Mesenchymal stem cell (in vitro differentiated cells and primary cell): ENCODE data around the gene STK24.

Experiments
- DNase-seq: peaks from one replicate; pipeline ENCODE4 v3.0.0-alpha.2; 2013
- H2AFZ ChIP-seq: one replicate; pipeline ENCODE4 v1.6.1; 2013; ENCODE audit warnings: low read depth, mild to moderate bottlenecking, control low read depth, inconsistent platforms, low read length, moderate library complexity
- H2AK5ac ChIP-seq: 2 replicates; pipeline ENCODE4 v1.6.1; 2013; ENCODE audit warnings: low read length, moderate library complexity, mild to moderate bottlenecking, inconsistent platforms; ENCODE audit not compliant: severe bottlenecking
- H2BK120ac ChIP-seq: one replicate; pipeline ENCODE4 v1.6.1; 2013; ENCODE audit warnings: low read depth, mild to moderate bottlenecking, inconsistent platforms, low read length, moderate library complexity
- H2BK12ac ChIP-seq, 2 experiments: one replicate each; pipeline ENCODE4 v1.6.1; 2013; ENCODE audit warnings: inconsistent platforms in 2 of 2, low read length in 2 of 2, mild to moderate bottlenecking in 2 of 2, moderate library complexity in 2 of 2, control low read depth in 1 of 2
- H2BK15ac ChIP-seq: one replicate; pipeline ENCODE4 v1.6.1; 2013; ENCODE audit warnings: mild to moderate bottlenecking, low read depth, inconsistent platforms; ENCODE audit not compliant: poor library complexity, severe bottlenecking
- H2BK5ac ChIP-seq: 2 replicates; pipeline ENCODE4 v1.6.1; 2013; ENCODE audit warnings: low read depth, mild to moderate bottlenecking, low read length, control low read depth, inconsistent platforms; ENCODE audit not compliant: poor library complexity, severe bottlenecking
- H3K14ac ChIP-seq, 2 experiments: one replicate each; pipeline ENCODE4 v1.6.1; 2013; ENCODE audit warnings: inconsistent platforms in 2 of 2, low read length in 2 of 2, control low read depth in 1 of 2, mild to moderate bottlenecking in 1 of 2, moderate library complexity in 1 of 2
- H3K18ac ChIP-seq, 2 experiments: one replicate each; pipeline ENCODE4 v1.6.1; 2013; ENCODE audit warnings: inconsistent platforms in 2 of 2, low read length in 2 of 2, control low read depth in 1 of 2, low read depth in 1 of 2, mild to moderate bottlenecking in 1 of 2
- H3K23ac ChIP-seq, 2 experiments: one replicate each; pipeline ENCODE4 v1.6.1; 2013; ENCODE audit warnings: inconsistent platforms in 2 of 2, low read length in 2 of 2, mild to moderate bottlenecking in 2 of 2, moderate library complexity in 2 of 2, control low read depth in 1 of 2
- H3K27ac ChIP-seq: 2 replicates; pipeline ENCODE4 v1.5.1; 2013; ENCODE audit warnings: mild to moderate bottlenecking, moderate library complexity, low read length, control low read depth, inconsistent platforms; ENCODE audit not compliant: poor library complexity, severe bottlenecking
- H3K27me3 ChIP-seq, 2 experiments: 2 replicates each; pipeline versions ENCODE4 v1.6.1 to v1.7.0; 2013; ENCODE audit warnings: low read length in 2 of 2, mild to moderate bottlenecking in 2 of 2, moderate library complexity in 2 of 2, control low read depth in 1 of 2, inconsistent platforms in 1 of 2; ENCODE audit not compliant: control insufficient read depth in 1 of 2, insufficient read depth in 1 of 2
- H3K36me3 ChIP-seq, 2 experiments: 2 replicates each; pipeline versions ENCODE4 v1.6.1 to v1.7.0; 2013; ENCODE audit warnings: low read length in 2 of 2, control low read depth in 1 of 2, inconsistent platforms in 1 of 2, low read depth in 1 of 2, mild to moderate bottlenecking in 1 of 2; ENCODE audit not compliant: insufficient read depth in 2 of 2, control insufficient read depth in 1 of 2
- H3K4ac ChIP-seq, 2 experiments: one replicate each; pipeline ENCODE4 v1.6.1; 2013; ENCODE audit warnings: inconsistent platforms in 2 of 2, low read length in 2 of 2, mild to moderate bottlenecking in 2 of 2, moderate library complexity in 2 of 2, control low read depth in 1 of 2, low read depth in 1 of 2
- H3K4me1 ChIP-seq: 2 replicates; pipeline ENCODE4 v1.6.1; 2013; ENCODE audit warnings: low read depth, low read length, control low read depth; ENCODE audit not compliant: control insufficient read depth, insufficient read depth
- H3K4me2 ChIP-seq: 2 replicates; pipeline ENCODE4 v1.6.1; 2013; ENCODE audit warnings: low read length, mild to moderate bottlenecking, inconsistent platforms; ENCODE audit not compliant: poor library complexity, severe bottlenecking
- H3K4me3 ChIP-seq, 2 experiments: 2 replicates each; pipeline versions ENCODE4 v1.5.1 to v1.7.0; 2013; ENCODE audit warnings: low read length in 2 of 2, mild to moderate bottlenecking in 2 of 2, control low read depth in 1 of 2, low read depth in 1 of 2; ENCODE audit not compliant: insufficient read depth in 1 of 2
- H3K79me1 ChIP-seq: replicated peaks from 2 replicates; pipeline ENCODE4 v1.6.1; 2013; ENCODE audit warnings: mild to moderate bottlenecking, control low read depth, low read length, inconsistent platforms; ENCODE audit not compliant: poor library complexity, severe bottlenecking
- H3K9ac ChIP-seq: 2 replicates; pipeline ENCODE4 v1.7.0; 2013; ENCODE audit warnings: mild to moderate bottlenecking, low read length, moderate library complexity
- H3K9me3 ChIP-seq: 2 replicates; pipeline ENCODE4 v1.7.0; 2013; ENCODE audit warnings: mild to moderate bottlenecking, low read length; ENCODE audit not compliant: control insufficient read depth
- H4K8ac ChIP-seq: one replicate; pipeline ENCODE4 v1.6.1; 2013; ENCODE audit warnings: inconsistent platforms, mild to moderate bottlenecking, low read length, moderate library complexity
- H4K91ac ChIP-seq: one replicate; pipeline ENCODE4 v1.6.1; 2013; ENCODE audit warnings: mild to moderate bottlenecking, low read length, inconsistent platforms
- WGBS: methylation state at CpG from one replicate; pipeline ENCODE4 v1.1.7; 2013; ENCODE audit warnings: mixed read lengths; 5-methylcytosine and 5-hydroxymethylcytosine counted together

The STK24 gene

GRCh38 chr13:98504029-98504351 lies 72.9 kb downstream of the STK24 start:
- Histone ChIP-seq H4K91ac (no peak overlapping the region), H3K27ac (no peak overlapping the region), H3K4me3 (peak overlapping the region in 1 of 2 experiments; percentile 67), H2BK5ac (no peak overlapping the region), H3K4me1 (peaks cover 23% of the 10 kb centered on the region), H2BK15ac (no peak overlapping the region), H2BK120ac (no peak overlapping the region), H3K18ac (no peak overlapping the region), H2AFZ (no peak overlapping the region), H3K23ac (peak overlapping the region in 1 of 2 experiments; percentile 34), H3K9me3 (no peaks in the 10 kb centered on the region), H2AK5ac (no peak overlapping the region), H3K27me3 (no peaks in the 10 kb centered on the region), H4K8ac (no peak overlapping the region), H3K14ac (no peak overlapping the region), H3K36me3 (peaks cover 15% of the 10 kb centered on the region in 2 experiments), H3K4me2 (peak overlapping the region; percentile 17), H2BK12ac (no peak overlapping the region), H3K9ac (peak overlapping the region; percentile 60), H3K4ac (peak overlapping the region in 1 of 2 experiments; percentile 24), H3K79me1 (peaks cover 32% of the 10 kb centered on the region)
- WGBS, result no CpG with 5 or more reads among the region's 1 CpG
- DNase-seq, result no peak

- no peaks in the 10 kb centered on the region for H3K27me3 ChIP-seq
- H3K4ac ChIP-seq, result peak overlapping the region in 1 of 2 experiments; percentile 24
- peak overlapping the region in 1 of 2 experiments; percentile 15 for H2BK12ac ChIP-seq
- WGBS, result 84% methylated on average over 7 of the region's 10 CpGs
- H3K23ac ChIP-seq, result peak overlapping the region in 1 of 2 experiments; percentile 34
- no peak overlapping the region for H2BK15ac ChIP-seq
- peak overlapping the region; percentile 17 for H3K4me2 ChIP-seq
- peaks cover 23% of the 10 kb centered on the region for H3K4me1 ChIP-seq
- H2BK5ac ChIP-seq, result no peak overlapping the region
- H2BK120ac ChIP-seq, result no peak overlapping the region
- H3K9ac ChIP-seq, result peak overlapping the region; percentile 60
- H3K9me3 ChIP-seq, result no peaks in the 10 kb centered on the region
- no peak overlapping the region for H2AK5ac ChIP-seq
- H3K36me3 ChIP-seq, result peaks cover 20 to 21% of the 10 kb centered on the region in 2 experiments
- H4K8ac ChIP-seq, result peak overlapping the region; percentile 42
- no peak overlapping the region for H2AFZ ChIP-seq
- peaks cover 36% of the 10 kb centered on the region for H3K79me1 ChIP-seq
- H3K27ac ChIP-seq, result peak overlapping the region; percentile 29
- DNase-seq, result peak; percentile 36
- H3K14ac ChIP-seq, result no peak overlapping the region
- no peak overlapping the region for H4K91ac ChIP-seq
- no peak overlapping the region for H3K18ac ChIP-seq
- peak overlapping the region in 1 of 2 experiments; percentile 67 for H3K4me3 ChIP-seq
Observed at GRCh38 chr13:98503175-98504028, 73.5 kb downstream of the STK24 start.

GRCh38 chr13:98500963-98501421 lies 75.9 kb downstream of the STK24 start:
- peaks cover 11% of the 10 kb centered on the region for H3K4me1 ChIP-seq
- H3K4me2 ChIP-seq, result no peak overlapping the region

GRCh38 chr13:98496966-98497365 lies 79.9 kb downstream of the STK24 start:
- DNase-seq, result no peak
- Histone ChIP-seq H3K18ac (peak overlapping the region; percentile 45 to 71), H3K9ac (peak overlapping the region; percentile 85), H3K4ac (peak overlapping the region; percentile 65 to 68), H3K4me2 (no peak overlapping the region), H3K4me1 (peaks cover 8% of the 10 kb centered on the region), H3K23ac (no peak overlapping the region), H2BK12ac (peak overlapping the region in 1 of 2 experiments; percentile 17), H3K27me3 (no peaks in the 10 kb centered on the region), H3K9me3 (no peaks in the 10 kb centered on the region), H3K14ac (peak overlapping the region in 1 of 2 experiments; percentile 19), H4K8ac (peak overlapping the region; percentile 70), H4K91ac (peak overlapping the region; percentile 81), H2AFZ (no peak overlapping the region), H2BK15ac (peak overlapping the region; percentile 48), H2BK120ac (no peak overlapping the region), H3K79me1 (peaks cover 51% of the 10 kb centered on the region), H3K36me3 (peaks cover 22% of the 10 kb centered on the region in 2 experiments), H2BK5ac (no peak overlapping the region), H3K4me3 (no peak overlapping the region), H3K27ac (no peak overlapping the region), H2AK5ac (no peak overlapping the region)
- 93% methylated on average over 8 of the region's 8 CpGs for WGBS

More at GRCh38 chr13:98500963-98501421, 75.9 kb downstream of the STK24 start:
- Histone ChIP-seq H3K14ac (no peak overlapping the region), H2BK120ac (no peak overlapping the region), H3K27me3 (no peaks in the 10 kb centered on the region), H4K91ac (no peak overlapping the region), H2BK12ac (no peak overlapping the region), H2BK15ac (no peak overlapping the region), H3K9me3 (no peaks in the 10 kb centered on the region), H2AK5ac (no peak overlapping the region), H3K23ac (no peak overlapping the region), H3K18ac (no peak overlapping the region), H3K36me3 (peaks cover 26 to 29% of the 10 kb centered on the region in 2 experiments), H2BK5ac (no peak overlapping the region), H3K27ac (no peak overlapping the region), H3K9ac (no peak overlapping the region), H4K8ac (no peak overlapping the region), H3K4me3 (no peak overlapping the region), H2AFZ (no peak overlapping the region), H3K79me1 (peaks cover 54% of the 10 kb centered on the region), H3K4ac (no peak overlapping the region)
- 100% methylated on average over 8 of the region's 10 CpGs for WGBS
- DNase-seq, result no peak
